GM10248 (cell line): ENCODE results near the gene UBQLN3.

Experiments used
- CTCF ChIA-PET: fragments of 300-600 bp; sonication (Branson Sonifier 250); formaldehyde crosslinking; extraction: SDS; loops from one replicate; lab custom pipeline; 2021; ENCODE audit warnings: antibody characterized with exemption; lab: Yijun Ruan, JAX
- POLR2A ChIA-PET: fragments of 350-650 bp; sonication (Branson Sonifier 250); formaldehyde crosslinking; extraction: SDS; loops from one replicate; lab custom pipeline; 2020; ENCODE audit warnings: antibody characterized with exemption; lab: Yijun Ruan, JAX
- DNase-seq: peaks from one replicate; pipeline ENCODE4 v3.0.0; 2012; ENCODE audit errors: extremely low spot score
- CTCF ChIP-seq: IDR thresholded peaks from 2 replicates; pipeline ENCODE4 v1.5.1; 2012; ENCODE audit warnings: mild to moderate bottlenecking, low read depth; ENCODE audit errors: extremely low read depth, missing control alignments, control extremely low read depth

Gene UBQLN3

GRCh38 chr11:5508605-5509004, 1.2 kb downstream of the UBQLN3 start:
- TF ChIP-seq CTCF = no peak
- ChIA-PET POLR2A (no interaction called here), CTCF (interaction anchor here (1.1 kb wide), 1 partner anchor 9 kb away, joined by 3 read pairs; no protein-coding TSS in a partner anchor)
- no peak for DNase-seq

GRCh38 chr11:5507933-5508305, 1.8 kb downstream of the UBQLN3 start:
- CTCF ChIA-PET = interaction anchor here (2.2 kb wide), 1 partner anchor 32 kb away, joined by 6 read pairs; no protein-coding TSS in a partner anchor
- POLR2A ChIA-PET = no interaction called here
- DNase-seq = no peak
- TF ChIP-seq CTCF = no peak

GRCh38 chr11:5507177-5507932, 2.4 kb downstream of the UBQLN3 start:
- CTCF ChIA-PET = interaction anchor here (1.2 to 2.2 kb wide), 3 partner anchors 10 to 33 kb away, joined by 3 to 6 read pairs (median 4); no protein-coding TSS in a partner anchor
- POLR2A ChIA-PET = no interaction called here
- TF ChIP-seq CTCF = no peak
- no peak for DNase-seq

- ChIA-PET CTCF (interaction anchor here (0.9 kb wide), 1 partner anchor 12 kb away, joined by 3 read pairs; no protein-coding TSS in a partner anchor), POLR2A (no interaction called here)
- TF ChIP-seq CTCF = no peak
Measured at GRCh38 chr11:5505363-5506048, 4.3 kb downstream of the UBQLN3 start.

GRCh38 chr11:5504403-5504921, 5.3 kb downstream of the UBQLN3 start:
- no peak for DNase-seq
- CTCF ChIA-PET = interaction anchor here (0.9 kb wide), 1 partner anchor 28 kb away, joined by 4 read pairs; no protein-coding TSS in a partner anchor
- POLR2A ChIA-PET = no interaction called here
- no peak for TF ChIP-seq CTCF

More at GRCh38 chr11:5505363-5506048, 4.3 kb downstream of the UBQLN3 start:
- no peak for DNase-seq

GRCh38 chr11:5500393-5500801, 9.4 kb downstream of the UBQLN3 start:
- ChIA-PET POLR2A (no interaction called here), CTCF (no interaction called here)
- no peak for DNase-seq
- TF ChIP-seq CTCF = no peak
